ENCODE measurements around the gene MRM1. TPM values are rescaled to one million over a fixed set of nuclear protein-coding genes. Genes with fewer than 3 reads are reported as not detected.

MRM1 gene
- polyA plus RNA-seq, 3 donors = 5.0 to 5.9 (median 5.8) TPM

DNA sequence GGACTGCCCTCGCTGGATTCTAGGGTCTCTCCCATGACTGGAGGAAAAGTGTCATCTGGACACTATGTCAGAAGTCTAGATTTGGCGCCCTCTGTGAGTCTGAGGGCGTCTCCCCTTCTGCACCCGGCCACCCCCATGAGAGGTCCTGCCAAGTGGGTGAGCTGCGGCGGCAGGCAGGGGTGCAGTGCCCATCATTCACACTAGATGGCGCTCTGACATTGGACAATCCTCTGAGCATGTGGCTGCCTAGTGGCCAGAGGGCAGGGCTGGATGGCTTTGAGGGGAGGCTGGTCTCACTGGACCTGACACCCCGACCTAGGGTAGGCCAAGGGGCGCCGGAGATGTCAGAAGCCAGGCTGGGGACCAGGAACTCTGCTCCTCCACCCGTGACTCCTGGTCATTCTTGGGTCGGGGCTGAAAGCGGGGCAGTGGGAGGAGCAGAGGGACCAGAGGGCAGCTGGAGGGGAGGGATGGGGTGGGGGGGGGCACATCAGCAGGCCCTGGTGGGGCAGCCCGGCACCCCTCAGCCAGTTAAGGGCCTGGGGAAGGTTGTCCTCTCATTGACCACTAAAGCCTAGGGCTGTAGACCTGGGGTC, 28.0 kb downstream of the MRM1 start:
- no peak for DNase-seq

DNA sequence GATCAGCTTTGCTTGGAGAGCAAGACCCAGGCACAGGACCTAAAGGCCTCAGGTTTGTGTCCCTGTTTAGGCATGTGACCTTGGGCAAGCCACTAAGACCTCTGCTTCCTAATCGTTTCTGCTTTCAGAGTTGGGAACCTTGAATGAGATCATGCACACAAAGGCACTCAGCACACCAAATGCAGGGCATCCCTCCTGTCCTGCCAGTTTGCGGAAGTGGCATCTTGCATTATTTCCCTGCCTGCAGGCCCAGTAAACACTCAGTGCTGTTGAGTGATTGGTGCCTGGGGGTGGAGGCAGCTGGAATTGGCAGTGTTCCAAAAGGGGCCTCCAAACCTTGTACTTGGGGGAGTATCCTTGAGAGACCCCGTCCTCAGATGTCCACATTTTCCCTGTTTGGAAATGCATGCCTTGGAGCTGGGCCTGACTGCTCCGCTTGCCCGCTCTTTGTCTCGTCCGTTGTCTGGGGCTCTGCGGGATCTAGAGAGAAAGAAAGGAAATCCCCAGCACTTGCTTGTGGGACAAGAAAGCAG, 28.7 kb downstream of the MRM1 start:
- DNase-seq = no peak

- no peak for DNase-seq
Observed at GRCh38 chr17:36631022-36631421, 29.6 kb downstream of the MRM1 start.

DNA sequence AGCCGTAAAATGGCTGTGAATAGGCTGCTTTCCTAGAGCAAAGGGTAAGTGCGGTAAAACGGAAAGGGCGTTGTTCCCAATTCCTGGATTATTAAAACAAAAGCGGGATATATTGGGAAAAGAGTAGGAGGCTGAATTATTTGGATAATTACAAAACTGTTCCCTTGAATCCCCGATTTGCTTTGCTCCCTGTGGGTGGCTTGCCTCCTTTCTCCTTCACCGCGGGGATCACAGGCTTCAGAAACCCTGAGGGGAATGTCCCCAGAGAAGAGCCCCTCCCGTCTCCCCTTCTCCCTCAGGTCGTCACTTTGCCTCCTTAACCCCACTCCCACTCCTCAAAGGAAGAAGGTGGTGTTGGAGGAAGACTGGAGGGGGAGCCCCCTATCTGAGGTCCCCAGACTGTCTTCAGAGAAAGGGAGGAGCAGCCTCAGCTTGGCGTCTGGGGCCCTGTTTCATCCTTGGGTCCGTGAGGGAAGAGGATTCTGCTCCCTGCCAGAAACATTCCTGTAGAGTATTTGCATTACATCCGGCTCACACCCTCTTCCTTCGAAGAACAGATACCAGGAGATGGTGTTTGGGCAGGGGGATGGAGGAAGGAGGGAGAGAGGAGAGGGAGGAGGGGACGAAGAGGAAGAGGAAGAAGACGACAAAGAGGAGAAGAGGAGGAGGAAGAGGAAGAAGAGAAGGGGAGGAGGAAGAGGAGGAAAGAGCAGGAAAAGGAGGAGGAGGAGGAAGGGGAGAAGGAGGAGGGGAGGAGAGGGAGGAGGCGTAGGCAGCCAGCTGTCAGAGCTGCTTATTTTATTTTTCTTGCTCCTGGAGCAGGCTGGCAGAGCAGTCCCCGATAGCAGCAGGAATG, 31.8 kb downstream of the MRM1 start:
- no peak for DNase-seq

GRCh38 chr17:36640346-36640745, 39.0 kb downstream of the MRM1 start:
- DNase-seq = no peak

DNA sequence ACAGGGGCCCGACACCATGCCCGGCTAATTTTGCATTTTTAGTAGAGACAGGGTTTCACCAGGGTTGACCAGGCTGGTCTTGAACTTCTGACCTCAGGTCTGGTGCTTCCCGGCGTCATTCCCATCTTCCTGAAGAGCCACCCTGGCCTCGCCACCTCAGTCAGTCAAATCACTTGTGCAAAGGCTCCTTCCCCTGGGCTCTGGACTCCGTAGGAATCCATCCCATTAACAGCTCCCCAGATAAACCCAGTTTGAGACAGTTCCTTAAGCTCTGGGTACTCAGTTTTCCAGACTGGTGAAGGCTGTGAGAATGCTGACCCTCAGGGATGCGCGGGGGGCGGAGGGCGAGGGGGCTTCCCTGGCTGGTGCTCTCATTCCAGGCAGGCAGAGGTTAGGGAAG, 39.5 kb downstream of the MRM1 start:
- DNase-seq = no peak

GRCh38 chr17:36641331-36641876, 40.0 kb downstream of the MRM1 start:
- no peak for DNase-seq

DNA sequence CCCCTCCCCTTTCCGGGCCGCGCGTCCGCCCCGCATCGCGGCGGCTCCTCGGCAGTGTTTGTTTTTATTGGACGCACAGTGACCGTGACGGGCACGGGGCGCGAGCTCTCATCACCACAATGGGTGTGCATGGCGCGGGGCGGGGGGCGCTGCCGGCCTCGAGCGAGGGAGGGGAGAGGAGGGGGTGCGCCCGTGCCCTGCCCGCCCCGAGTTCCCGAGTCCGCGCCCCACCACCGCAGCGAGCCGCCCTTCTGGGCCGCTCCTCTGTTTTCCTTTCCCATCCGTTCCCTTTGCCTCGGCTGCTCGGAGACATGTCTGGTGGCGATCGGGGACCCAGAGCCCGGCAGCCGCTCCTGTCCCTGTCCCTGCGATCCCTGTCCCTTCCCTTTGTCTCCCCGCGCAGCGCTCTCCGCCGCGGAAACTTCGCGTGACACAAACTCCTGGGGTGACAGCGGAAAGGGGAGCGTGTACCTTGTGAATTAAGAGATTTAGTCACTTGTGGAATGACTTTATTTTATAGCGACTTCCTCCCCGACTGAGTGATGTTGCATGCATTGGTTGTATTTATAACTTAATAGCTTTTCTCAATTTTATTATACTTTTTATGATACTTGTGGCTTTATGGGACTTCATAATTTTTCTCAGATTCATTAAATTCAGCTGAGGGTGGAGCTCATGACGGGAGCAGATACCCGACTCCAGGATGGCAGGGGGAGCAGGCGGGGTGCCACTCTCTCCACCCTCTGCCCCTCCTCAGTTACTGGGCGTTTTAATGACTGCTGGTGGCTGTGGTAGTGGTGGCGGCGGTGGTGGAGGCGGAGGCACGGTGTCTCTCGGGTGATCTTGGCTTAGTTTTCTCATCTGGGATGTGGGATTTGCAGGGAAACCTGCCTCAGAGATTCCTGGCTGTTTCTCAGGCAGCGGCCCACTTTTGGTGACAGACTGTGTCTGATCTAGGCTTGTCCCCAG, 40.8 kb downstream of the MRM1 start:
- DNase-seq = no peak

GRCh38 chr17:36643086-36643685, 41.8 kb downstream of the MRM1 start:
- no peak for DNase-seq

DNA sequence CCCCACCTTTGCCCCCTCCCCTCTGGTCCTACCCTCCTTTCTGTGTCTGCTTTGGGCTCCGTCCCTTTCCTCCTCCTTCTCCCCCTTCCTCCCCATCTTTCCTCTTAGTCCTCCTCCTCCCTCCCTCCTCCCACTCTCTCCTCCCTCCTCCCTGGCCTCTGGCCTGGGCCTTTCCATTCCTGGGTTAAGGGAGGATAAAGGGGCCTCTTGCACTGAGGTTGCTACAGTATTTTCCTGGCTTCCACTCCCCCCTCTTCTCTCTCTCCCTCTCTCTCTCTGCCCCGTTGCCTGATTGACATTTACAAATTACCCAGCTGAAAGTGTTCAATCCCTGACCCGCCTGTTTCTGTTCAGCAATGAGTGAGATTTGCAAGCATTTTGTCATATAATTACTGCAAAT, 44.0 kb downstream of the MRM1 start:
- no peak for DNase-seq

DNA sequence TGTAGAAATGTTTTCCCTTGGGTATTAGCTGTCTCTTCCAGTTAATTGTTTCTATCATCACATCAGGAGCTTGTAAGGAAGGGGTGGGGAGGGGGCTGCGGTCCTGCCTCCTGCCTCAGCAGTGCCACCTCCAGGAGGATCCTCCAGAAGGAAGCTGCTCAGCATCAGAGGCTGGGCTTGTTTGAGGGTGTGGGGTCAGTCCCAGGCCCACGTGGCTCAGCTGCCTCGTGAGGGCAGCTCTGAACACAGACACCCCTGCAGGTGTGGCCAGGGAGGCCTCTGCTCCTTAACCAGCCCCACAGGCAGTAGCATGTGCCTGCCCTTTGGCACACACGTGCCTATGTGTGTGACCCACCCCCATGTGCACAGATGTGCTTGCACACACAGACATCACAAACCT, 46.3 kb downstream of the MRM1 start:
- no peak for DNase-seq

DNA sequence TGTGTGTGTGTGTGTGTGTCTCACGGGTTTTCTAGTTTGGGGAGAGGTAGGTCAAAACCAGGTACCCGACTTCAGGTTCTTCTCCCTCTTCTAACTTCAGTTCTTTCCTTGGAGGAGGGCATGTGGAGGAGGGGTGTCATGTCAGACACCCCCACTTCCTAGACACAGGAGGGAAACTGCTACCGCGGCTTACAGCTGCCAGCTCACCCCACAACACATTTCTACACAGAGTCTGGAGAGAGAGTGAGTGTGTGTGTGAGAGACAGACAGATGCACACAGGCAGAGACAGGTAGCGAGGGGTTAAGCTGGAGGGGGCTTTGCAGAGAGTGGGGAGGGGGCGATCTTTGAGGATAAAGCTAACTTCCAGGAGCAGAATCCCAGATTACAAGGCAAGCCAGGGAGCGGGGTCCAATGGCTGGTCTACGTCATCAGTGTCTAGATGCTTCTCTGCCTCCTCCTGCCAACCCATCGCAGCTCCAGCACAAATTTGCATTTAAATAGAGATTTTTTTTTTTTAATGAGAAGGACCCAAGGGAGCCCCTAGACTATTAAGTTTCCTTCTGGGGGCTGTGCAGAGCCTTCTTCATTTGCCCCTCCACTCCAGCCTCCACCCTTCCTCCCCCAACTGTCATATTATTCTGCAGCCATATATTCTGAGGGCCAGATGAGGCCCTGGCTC, 48.9 kb downstream of the MRM1 start:
- no peak for DNase-seq

- no peak for DNase-seq
Observed at GRCh38 chr17:36653374-36653773, 52.0 kb downstream of the MRM1 start.

GRCh38 chr17:36653856-36654255, 52.5 kb downstream of the MRM1 start:
- no peak for DNase-seq

DNA sequence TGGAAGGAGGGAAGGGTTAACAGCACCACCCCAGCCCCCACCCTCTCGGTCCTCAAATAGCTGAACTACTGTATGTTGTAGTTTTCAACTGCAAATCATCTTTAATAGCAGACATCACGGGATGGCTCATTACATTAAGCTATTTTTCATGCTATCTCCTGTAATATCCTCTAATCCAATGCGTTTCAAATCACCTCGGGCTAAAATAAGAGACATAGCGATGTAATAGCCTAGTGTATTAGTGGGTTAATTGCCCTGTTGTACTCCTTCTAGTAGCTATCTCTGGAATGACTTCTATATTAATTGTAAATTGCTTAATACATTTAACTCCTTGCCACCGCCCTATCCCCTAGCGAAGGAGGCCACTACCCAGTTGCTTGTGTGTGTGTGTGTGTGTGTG, 54.3 kb downstream of the MRM1 start:
- no peak for DNase-seq

DNA sequence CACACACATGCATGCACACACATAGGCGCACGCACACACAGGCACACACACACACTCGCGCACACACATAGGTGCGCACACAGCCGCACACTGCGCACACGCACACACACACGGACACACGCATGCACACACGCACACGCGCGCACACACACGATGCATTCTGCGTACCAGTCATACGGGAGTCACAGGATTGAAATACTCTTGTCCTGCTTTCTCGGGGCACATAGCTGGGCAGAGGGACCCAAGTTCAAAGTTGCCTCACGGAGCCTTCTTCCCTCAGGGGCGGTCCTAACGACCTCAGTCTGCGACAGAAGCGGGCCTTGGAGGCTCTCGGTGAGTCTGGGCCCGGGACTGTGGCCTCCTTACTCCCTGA, 56.0 kb downstream of the MRM1 start:
- no peak for DNase-seq

GRCh38 chr17:36657763-36658490, 56.5 kb downstream of the MRM1 start:
- peak; percentile 78 for DNase-seq

All from renal pelvis (tissue), 4 donors.